Measurements from ENCODE around the gene DLK1. TPM values are rescaled to one million over a fixed set of nuclear protein-coding genes. Genes with fewer than 3 reads are reported as not detected.

The DLK1 gene
- total RNA-seq, 2 donors from 2014 or later = 2.2 TPM; not detected in 1

DNA sequence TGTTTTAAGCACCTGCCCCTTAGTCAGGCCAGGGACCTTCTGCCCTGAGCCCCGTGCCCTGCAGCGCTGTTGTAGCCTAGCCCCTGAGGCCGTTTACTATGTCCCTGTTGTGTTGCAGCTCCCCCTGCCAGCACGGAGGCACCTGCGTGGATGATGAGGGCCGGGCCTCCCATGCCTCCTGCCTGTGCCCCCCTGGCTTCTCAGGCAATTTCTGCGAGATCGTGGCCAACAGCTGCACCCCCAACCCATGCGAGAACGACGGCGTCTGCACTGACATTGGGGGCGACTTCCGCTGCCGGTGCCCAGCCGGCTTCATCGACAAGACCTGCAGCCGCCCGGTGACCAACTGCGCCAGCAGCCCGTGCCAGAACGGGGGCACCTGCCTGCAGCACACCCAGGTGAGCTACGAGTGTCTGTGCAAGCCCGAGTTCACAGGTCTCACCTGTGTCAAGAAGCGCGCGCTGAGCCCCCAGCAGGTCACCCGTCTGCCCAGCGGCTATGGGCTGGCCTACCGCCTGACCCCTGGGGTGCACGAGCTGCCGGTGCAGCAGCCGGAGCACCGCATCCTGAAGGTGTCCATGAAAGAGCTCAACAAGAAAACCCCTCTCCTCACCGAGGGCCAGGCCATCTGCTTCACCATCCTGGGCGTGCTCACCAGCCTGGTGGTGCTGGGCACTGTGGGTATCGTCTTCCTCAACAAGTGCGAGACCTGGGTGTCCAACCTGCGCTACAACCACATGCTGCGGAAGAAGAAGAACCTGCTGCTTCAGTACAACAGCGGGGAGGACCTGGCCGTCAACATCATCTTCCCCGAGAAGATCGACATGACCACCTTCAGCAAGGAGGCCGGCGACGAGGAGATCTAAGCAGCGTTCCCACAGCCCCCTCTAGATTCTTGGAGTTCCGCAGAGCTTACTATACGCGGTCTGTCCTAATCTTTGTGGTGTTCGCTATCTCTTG, 7.6 kb downstream of the DLK1 start:
- intact Hi-C loops (cut with DNase I) = no loop called here
- Histone ChIP-seq H3K9ac (ENCODE audit: low read depth in 2 of 2, low read length in 2 of 2) (no peak overlapping the region), H3K9me3 (no peaks in the 10 kb centered on the region), H3K4me3 (no peak overlapping the region), H3K4me1 (no peaks in the 10 kb centered on the region), H3K27ac (no peak overlapping the region), H3K27me3 (peaks cover 4% of the 10 kb centered on the region), H3K36me3 (no peaks in the 10 kb centered on the region)
- no peak for DNase-seq
- TF ChIP-seq, protein P1, sequence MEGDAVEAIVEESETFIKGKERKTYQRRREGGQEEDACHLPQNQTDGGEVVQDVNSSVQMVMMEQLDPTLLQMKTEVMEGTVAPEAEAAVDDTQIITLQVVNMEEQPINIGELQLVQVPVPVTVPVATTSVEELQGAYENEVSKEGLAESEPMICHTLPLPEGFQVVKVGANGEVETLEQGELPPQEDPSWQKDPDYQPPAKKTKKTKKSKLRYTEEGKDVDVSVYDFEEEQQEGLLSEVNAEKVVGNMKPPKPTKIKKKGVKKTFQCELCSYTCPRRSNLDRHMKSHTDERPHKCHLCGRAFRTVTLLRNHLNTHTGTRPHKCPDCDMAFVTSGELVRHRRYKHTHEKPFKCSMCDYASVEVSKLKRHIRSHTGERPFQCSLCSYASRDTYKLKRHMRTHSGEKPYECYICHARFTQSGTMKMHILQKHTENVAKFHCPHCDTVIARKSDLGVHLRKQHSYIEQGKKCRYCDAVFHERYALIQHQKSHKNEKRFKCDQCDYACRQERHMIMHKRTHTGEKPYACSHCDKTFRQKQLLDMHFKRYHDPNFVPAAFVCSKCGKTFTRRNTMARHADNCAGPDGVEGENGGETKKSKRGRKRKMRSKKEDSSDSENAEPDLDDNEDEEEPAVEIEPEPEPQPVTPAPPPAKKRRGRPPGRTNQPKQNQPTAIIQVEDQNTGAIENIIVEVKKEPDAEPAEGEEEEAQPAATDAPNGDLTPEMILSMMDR (IDR thresholded peaks at IDR 0.05) = no peak

GRCh38 chr14:100735271-100735670, 8.6 kb downstream of the DLK1 start:
- H3K36me3 ChIP-seq = no peaks in the 10 kb centered on the region
- no peaks in the 10 kb centered on the region for H3K4me1 ChIP-seq
- H3K4me3 ChIP-seq = no peak overlapping the region
- TF ChIP-seq, protein P1 (IDR thresholded peaks at IDR 0.05) = no peak
- H3K9me3 ChIP-seq = no peaks in the 10 kb centered on the region
- intact Hi-C loops (cut with DNase I) = no loop called here
- no peak for DNase-seq
- no peak overlapping the region for H3K9ac ChIP-seq (ENCODE audit: low read depth in 2 of 2, low read length in 2 of 2)
- no peak overlapping the region for H3K27ac ChIP-seq
- H3K27me3 ChIP-seq = no peaks in the 10 kb centered on the region

DNA sequence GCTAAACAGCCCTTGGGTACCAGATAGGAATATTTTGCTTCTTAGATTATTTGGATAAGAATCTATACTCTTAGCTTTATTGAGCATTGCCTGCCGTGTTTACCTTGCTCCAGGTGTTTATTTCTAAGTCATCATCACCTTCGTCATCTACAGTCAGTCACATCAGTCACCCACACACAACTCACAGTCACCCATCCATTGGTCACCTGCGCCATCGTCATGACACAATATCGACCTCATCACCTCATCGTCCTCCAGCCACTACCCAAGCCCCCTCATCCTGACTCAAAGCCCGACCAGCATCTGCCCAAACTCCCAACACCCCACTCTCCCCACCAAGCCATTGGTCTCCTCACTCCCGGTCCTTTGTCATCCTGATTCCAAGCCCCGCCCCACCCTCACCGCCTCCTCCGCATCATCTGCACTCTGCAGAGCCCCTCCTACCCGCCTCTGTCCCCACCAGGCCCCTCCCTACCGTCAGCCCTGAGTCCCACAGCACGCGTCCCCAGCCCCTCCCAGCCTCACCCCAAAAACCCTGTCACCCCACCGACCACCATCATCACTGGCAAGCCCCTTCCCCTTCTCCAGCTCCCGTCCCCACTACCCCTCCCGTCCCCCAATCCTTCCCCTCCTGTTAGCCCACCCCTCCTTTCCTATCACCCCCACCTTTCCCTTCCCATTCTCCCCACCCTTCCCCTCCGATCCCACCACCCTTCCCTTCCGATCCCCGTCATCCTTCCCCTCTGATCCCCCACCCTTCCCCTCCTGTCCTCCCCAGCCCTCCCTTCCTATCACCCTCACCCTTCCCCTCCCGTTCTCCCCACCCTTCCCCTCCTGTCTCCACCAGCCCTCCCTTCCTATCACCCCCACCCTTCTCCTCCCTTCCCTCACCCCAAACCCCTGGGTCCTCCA, 9.8 kb downstream of the DLK1 start:
- H3K4me1 ChIP-seq = no peaks in the 10 kb centered on the region
- TF ChIP-seq, protein P1 (IDR thresholded peaks at IDR 0.05) = no peak
- H3K27ac ChIP-seq = no peak overlapping the region
- intact Hi-C loops (cut with DNase I) = no loop called here
- no peak for DNase-seq
- H3K36me3 ChIP-seq = no peaks in the 10 kb centered on the region
- H3K9me3 ChIP-seq = no peaks in the 10 kb centered on the region
- no peak overlapping the region for H3K4me3 ChIP-seq
- no peak overlapping the region for H3K9ac ChIP-seq (ENCODE audit: low read depth in 2 of 2, low read length in 2 of 2)
- no peaks in the 10 kb centered on the region for H3K27me3 ChIP-seq

DNA sequence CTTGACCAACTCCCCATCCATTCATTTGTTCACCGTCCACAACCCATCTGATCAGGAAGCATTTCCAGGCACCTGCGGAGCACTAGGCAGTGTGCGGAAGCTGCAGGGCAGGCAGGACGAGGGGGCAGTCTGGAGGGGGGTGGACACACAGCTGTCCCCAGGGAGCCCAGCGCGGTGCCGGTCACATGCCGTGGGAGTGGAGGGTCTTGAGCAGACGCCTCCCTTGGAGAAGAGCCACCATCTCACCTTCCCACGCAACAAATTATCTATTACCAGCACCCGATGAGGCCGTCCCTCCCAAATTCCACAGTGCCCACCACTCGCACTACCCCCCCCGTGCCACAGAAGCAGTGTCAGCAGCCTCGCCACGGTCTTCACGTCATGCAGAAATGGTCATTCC, 10.8 kb downstream of the DLK1 start:
- no peak overlapping the region for H3K4me3 ChIP-seq
- no peaks in the 10 kb centered on the region for H3K27me3 ChIP-seq
- H3K36me3 ChIP-seq = no peaks in the 10 kb centered on the region
- H3K9me3 ChIP-seq = no peaks in the 10 kb centered on the region
- TF ChIP-seq, protein P1 (IDR thresholded peaks at IDR 0.05) = no peak
- DNase-seq = no peak
- intact Hi-C loops (cut with DNase I) = no loop called here
- no peak overlapping the region for H3K27ac ChIP-seq
- no peak overlapping the region for H3K9ac ChIP-seq (ENCODE audit: low read depth in 2 of 2, low read length in 2 of 2)
- no peaks in the 10 kb centered on the region for H3K4me1 ChIP-seq

DNA sequence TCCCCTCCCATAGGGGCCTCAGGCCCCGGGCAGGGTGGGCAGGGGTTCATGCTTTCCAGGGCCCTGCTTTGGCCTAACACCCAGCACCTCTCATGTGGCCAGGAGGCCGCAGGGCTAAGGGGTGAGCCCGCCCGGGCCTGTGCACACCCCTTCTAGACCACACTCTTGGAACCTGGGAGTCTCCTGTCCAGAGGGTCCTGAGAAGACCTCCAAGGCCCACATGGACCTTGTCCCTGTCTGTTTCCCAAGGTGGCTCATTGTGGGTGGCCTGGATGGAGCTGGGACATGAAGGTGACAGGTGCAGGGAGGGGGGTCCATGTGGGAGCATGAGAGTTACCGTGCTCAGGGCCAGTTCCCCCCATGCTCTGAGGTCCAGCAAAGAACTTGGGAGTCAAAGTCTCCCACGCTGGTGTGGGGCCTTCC, 11.6 kb downstream of the DLK1 start:
- TF ChIP-seq, protein P1 (IDR thresholded peaks at IDR 0.05) = no peak
- Histone ChIP-seq H3K4me1 (no peaks in the 10 kb centered on the region), H3K27ac (no peak overlapping the region), H3K9me3 (no peaks in the 10 kb centered on the region), H3K36me3 (no peaks in the 10 kb centered on the region), H3K4me3 (no peak overlapping the region), H3K9ac (ENCODE audit: low read depth in 2 of 2, low read length in 2 of 2) (no peak overlapping the region), H3K27me3 (no peaks in the 10 kb centered on the region)
- no peak for DNase-seq
- intact Hi-C loops (cut with DNase I) = no loop called here
